ENCODE measurements around the gene AKAP13.

AKAP13 gene

GRCh38 chr15:85351965-85352364 is 28.4 kb upstream of the AKAP13 start:
- no peak for TF ChIP-seq CTBP1 (IDR thresholded peaks at IDR 0.05; ENCODE audit: borderline replicate concordance)
- no peak for TF ChIP-seq BHLHE40 (IDR thresholded peaks at IDR 0.05; ENCODE audit: borderline replicate concordance)
- no peak for TF ChIP-seq SP1 (IDR thresholded peaks at IDR 0.05)
- ChIA-PET POLR2A (no interaction called here), CTCF (no interaction called here)
- DNase-seq (ENCODE audit: extremely low spot score): no peak

- TF ChIP-seq FOXM1 (IDR thresholded peaks at IDR 0.05; ENCODE audit: borderline replicate concordance): no peak
- TF ChIP-seq LEF1 (IDR thresholded peaks at IDR 0.05; ENCODE audit: borderline replicate concordance): no peak
- TF ChIP-seq ARNT (IDR thresholded peaks at IDR 0.05): no peak
- TF ChIP-seq L3MBTL2 (conservative IDR thresholded peaks at IDR 0.05): no peak
- TF ChIP-seq ZNF384 (IDR thresholded peaks at IDR 0.05): no peak
- TF ChIP-seq TARDBP (IDR thresholded peaks at IDR 0.05): no peak
- no peak for TF ChIP-seq BHLHE40 (IDR thresholded peaks at IDR 0.05; ENCODE audit: borderline replicate concordance)
- TF ChIP-seq ELF4 (IDR thresholded peaks at IDR 0.05): no peak
- no peak for TF ChIP-seq FOXA1 (IDR thresholded peaks at IDR 0.05)
- no peak for TF ChIP-seq SUZ12 (IDR thresholded peaks at IDR 0.05)
- TF ChIP-seq HDGF (IDR thresholded peaks at IDR 0.05; ENCODE audit: borderline replicate concordance): no peak
- no peak for TF ChIP-seq SP1 (IDR thresholded peaks at IDR 0.05)
- no peak for TF ChIP-seq PKNOX1 (IDR thresholded peaks at IDR 0.05)
- DNase-seq (ENCODE audit: extremely low spot score): no peak
- ChIA-PET CTCF (interaction anchor here (0.6 kb wide), 1 partner anchor 115 kb away, joined by 3 read pairs; no protein-coding TSS in a partner anchor), POLR2A (interaction anchor here (3.0 kb wide), 1 partner anchor 27 kb away, joined by 9 read pairs; the partner anchor contains the start of gene AKAP13)
These were observed 26.9 kb upstream of the AKAP13 start for GRCh38 chr15:85353516-85353915.

GRCh38 chr15:85354461-85354860 is 25.9 kb upstream of the AKAP13 start:
- POLR2A ChIA-PET: interaction anchor here (3.0 kb wide), 1 partner anchor 26 kb away, joined by 9 read pairs; the partner anchor contains the start of gene AKAP13
- CTCF ChIA-PET: interaction anchor here (0.7 kb wide), 1 partner anchor 52 kb away, joined by 3 read pairs; no protein-coding TSS in a partner anchor
- no peak for TF ChIP-seq L3MBTL2 (conservative IDR thresholded peaks at IDR 0.05)
- TF ChIP-seq NFRKB (IDR thresholded peaks at IDR 0.05): no peak
- TF ChIP-seq HDGF (IDR thresholded peaks at IDR 0.05; ENCODE audit: borderline replicate concordance): no peak
- TF ChIP-seq ELF4 (IDR thresholded peaks at IDR 0.05): no peak
- no peak for TF ChIP-seq CTBP1 (IDR thresholded peaks at IDR 0.05; ENCODE audit: borderline replicate concordance)
- no peak for TF ChIP-seq ZNF384 (IDR thresholded peaks at IDR 0.05)
- no peak for TF ChIP-seq ARNT (IDR thresholded peaks at IDR 0.05)
- TF ChIP-seq TARDBP (IDR thresholded peaks at IDR 0.05): no peak
- TF ChIP-seq SUZ12 (IDR thresholded peaks at IDR 0.05): no peak
- TF ChIP-seq BHLHE40 (IDR thresholded peaks at IDR 0.05; ENCODE audit: borderline replicate concordance): no peak
- no peak for TF ChIP-seq PKNOX1 (IDR thresholded peaks at IDR 0.05)
- no peak for TF ChIP-seq FOXK2 (IDR thresholded peaks at IDR 0.05)
- TF ChIP-seq FOXM1 (IDR thresholded peaks at IDR 0.05; ENCODE audit: borderline replicate concordance): no peak
- no peak for TF ChIP-seq LEF1 (IDR thresholded peaks at IDR 0.05; ENCODE audit: borderline replicate concordance)
- no peak for TF ChIP-seq FOXA1 (IDR thresholded peaks at IDR 0.05)
- no peak for TF ChIP-seq SP1 (IDR thresholded peaks at IDR 0.05)
- DNase-seq (ENCODE audit: extremely low spot score): no peak

GRCh38 chr15:85354948-85355347 is 25.5 kb upstream of the AKAP13 start:
- DNase-seq (ENCODE audit: extremely low spot score): no peak
- POLR2A ChIA-PET: interaction anchor here (3.0 kb wide), 1 partner anchor 25 kb away, joined by 9 read pairs; the partner anchor contains the start of gene AKAP13
- TF ChIP-seq TARDBP (IDR thresholded peaks at IDR 0.05): no peak
- TF ChIP-seq SP1 (IDR thresholded peaks at IDR 0.05): no peak
- no peak for TF ChIP-seq FOXM1 (IDR thresholded peaks at IDR 0.05; ENCODE audit: borderline replicate concordance)
- no peak for TF ChIP-seq CTBP1 (IDR thresholded peaks at IDR 0.05; ENCODE audit: borderline replicate concordance)
- TF ChIP-seq FOXA1 (IDR thresholded peaks at IDR 0.05): no peak
- no peak for TF ChIP-seq L3MBTL2 (conservative IDR thresholded peaks at IDR 0.05)
- no peak for TF ChIP-seq SUZ12 (IDR thresholded peaks at IDR 0.05)
- no peak for TF ChIP-seq ZNF384 (IDR thresholded peaks at IDR 0.05)
- no peak for TF ChIP-seq ELF4 (IDR thresholded peaks at IDR 0.05)
- TF ChIP-seq PKNOX1 (IDR thresholded peaks at IDR 0.05): no peak
- CTCF ChIA-PET: no interaction called here

GRCh38 chr15:85356276-85356675 is 24.1 kb upstream of the AKAP13 start:
- ChIA-PET CTCF (no interaction called here), POLR2A (no interaction called here)
- DNase-seq (ENCODE audit: extremely low spot score): no peak
- TF ChIP-seq SP1 (IDR thresholded peaks at IDR 0.05): no peak
- no peak for TF ChIP-seq CTBP1 (IDR thresholded peaks at IDR 0.05; ENCODE audit: borderline replicate concordance)
- no peak for TF ChIP-seq ARNT (IDR thresholded peaks at IDR 0.05)
- TF ChIP-seq ELF4 (IDR thresholded peaks at IDR 0.05): no peak
- no peak for TF ChIP-seq L3MBTL2 (conservative IDR thresholded peaks at IDR 0.05)
- TF ChIP-seq SUZ12 (IDR thresholded peaks at IDR 0.05): no peak
- no peak for TF ChIP-seq HDGF (IDR thresholded peaks at IDR 0.05; ENCODE audit: borderline replicate concordance)
- no peak for TF ChIP-seq FOXK2 (IDR thresholded peaks at IDR 0.05)
- no peak for TF ChIP-seq NFRKB (IDR thresholded peaks at IDR 0.05)
- no peak for TF ChIP-seq FOXA1 (IDR thresholded peaks at IDR 0.05)
- TF ChIP-seq BHLHE40 (IDR thresholded peaks at IDR 0.05; ENCODE audit: borderline replicate concordance): no peak

GRCh38 chr15:85361323-85361722 is 19.1 kb upstream of the AKAP13 start:
- ChIA-PET CTCF (no interaction called here), POLR2A (interaction anchor here (1.4 to 1.9 kb wide), 2 partner anchors 19 kb away, joined by 3 to 5 read pairs; partner anchors contain the start of gene AKAP13)
- no peak for TF ChIP-seq ARNT (IDR thresholded peaks at IDR 0.05)
- TF ChIP-seq FOXA1 (IDR thresholded peaks at IDR 0.05): no peak
- TF ChIP-seq NFRKB (IDR thresholded peaks at IDR 0.05): no peak
- no peak for TF ChIP-seq L3MBTL2 (conservative IDR thresholded peaks at IDR 0.05)
- no peak for TF ChIP-seq LEF1 (IDR thresholded peaks at IDR 0.05; ENCODE audit: borderline replicate concordance)
- TF ChIP-seq FOXK2 (IDR thresholded peaks at IDR 0.05): no peak
- no peak for TF ChIP-seq ELF4 (IDR thresholded peaks at IDR 0.05)
- TF ChIP-seq FOXM1 (IDR thresholded peaks at IDR 0.05; ENCODE audit: borderline replicate concordance): no peak
- TF ChIP-seq SP1 (IDR thresholded peaks at IDR 0.05): no peak
- TF ChIP-seq CTBP1 (IDR thresholded peaks at IDR 0.05; ENCODE audit: borderline replicate concordance): no peak
- TF ChIP-seq PKNOX1 (IDR thresholded peaks at IDR 0.05): no peak
- TF ChIP-seq HDGF (IDR thresholded peaks at IDR 0.05; ENCODE audit: borderline replicate concordance): no peak
- no peak for TF ChIP-seq SUZ12 (IDR thresholded peaks at IDR 0.05)
- no peak for TF ChIP-seq ZNF384 (IDR thresholded peaks at IDR 0.05)
- no peak for DNase-seq (ENCODE audit: extremely low spot score)

Data from HEK293T (cell line).